Loucy (cell line): ENCODE results near the gene MRPL19.

ENCODE experiments used
- H2AFZ ChIP-seq: fragments of 200-600 bp; sonication (generic); 2 replicates; pipeline ENCODE4 v1.6.0; 2016; ENCODE audit warnings: antibody characterized with exemption, mild to moderate bottlenecking, low read length, moderate library complexity
- H3F3A ChIP-seq: fragments of 200-600 bp; 2 replicates; pipeline ENCODE4 v1.6.0; 2016; ENCODE audit warnings: antibody characterized with exemption, low read depth, mild to moderate bottlenecking
- H3K27me3 ChIP-seq: fragments of 200-600 bp; sonication (generic); 2 replicates; pipeline ENCODE4 v1.6.1; 2014; ENCODE audit warnings: low read length, mild to moderate bottlenecking; ENCODE audit not compliant: insufficient read depth, poor library complexity, severe bottlenecking
- H3K36me3 ChIP-seq: fragments of 200-600 bp; sonication (generic); 2 replicates; pipeline ENCODE4 v1.6.1; 2016; ENCODE audit warnings: low read length; ENCODE audit not compliant: insufficient read depth
- H3K4me1 ChIP-seq: fragments of 200-600 bp; sonication (generic); 2 replicates; pipeline ENCODE4 v1.5.1; 2014; ENCODE audit warnings: low read length, mild to moderate bottlenecking; ENCODE audit not compliant: insufficient read depth, poor library complexity, severe bottlenecking
- H3K4me2 ChIP-seq: fragments of 200-600 bp; sonication (generic); 2 replicates; pipeline ENCODE4 v1.6.0; 2014; ENCODE audit warnings: antibody characterized with exemption, low read length, low read depth, mild to moderate bottlenecking; ENCODE audit not compliant: poor library complexity, severe bottlenecking
- H3K4me3 ChIP-seq: fragments of 200-600 bp; sonication (generic); 2 replicates; pipeline ENCODE4 v1.5.1; 2014; ENCODE audit warnings: low read length, mild to moderate bottlenecking, mixed read lengths; ENCODE audit not compliant: poor library complexity, severe bottlenecking
- H3K79me2 ChIP-seq: fragments of 200-600 bp; sonication (generic); 2 replicates; pipeline ENCODE4 v1.6.1; 2014; ENCODE audit warnings: low read length; ENCODE audit not compliant: insufficient read depth
- H3K9ac ChIP-seq: fragments of 200-600 bp; sonication (generic); 2 replicates; pipeline ENCODE4 v1.6.0; 2014; ENCODE audit warnings: mild to moderate bottlenecking, low read depth, low read length, moderate library complexity; ENCODE audit not compliant: poor library complexity, severe bottlenecking
- H3K9me2 ChIP-seq: fragments of 200-600 bp; sonication (generic); replicated peaks from 2 replicates; pipeline ENCODE4 v1.6.1; 2016; ENCODE audit warnings: low read depth, low read length, mixed read lengths
- H3K9me3 ChIP-seq: fragments of 200-600 bp; sonication (generic); 2 replicates; pipeline ENCODE4 v1.6.1; 2014; ENCODE audit warnings: mild to moderate bottlenecking, antibody characterized with exemption, low read length, low read depth; ENCODE audit not compliant: insufficient read depth
- H4K20me1 ChIP-seq: fragments of 200-600 bp; sonication (generic); 2 replicates; pipeline ENCODE4 v1.6.0; 2014; ENCODE audit warnings: antibody characterized with exemption, low read length, mild to moderate bottlenecking; ENCODE audit not compliant: insufficient read depth, poor library complexity, severe bottlenecking
- EZH2phosphoT487 ChIP-seq: fragments of 200-600 bp; IDR thresholded peaks from 2 replicates; pipeline ENCODE4 v1.6.1; 2018; ENCODE audit warnings: antibody characterized with exemption, mild to moderate bottlenecking, moderate library complexity, borderline replicate concordance
- TF ChIP-seq, protein P1 (sequence below): fragments of 200-600 bp; sonication (generic); conservative IDR thresholded peaks from 2 replicates; pipeline ENCODE4 v1.5.1; 2014; ENCODE audit warnings: mild to moderate bottlenecking, antibody characterized with exemption, low read length

MRPL19 gene

DNA sequence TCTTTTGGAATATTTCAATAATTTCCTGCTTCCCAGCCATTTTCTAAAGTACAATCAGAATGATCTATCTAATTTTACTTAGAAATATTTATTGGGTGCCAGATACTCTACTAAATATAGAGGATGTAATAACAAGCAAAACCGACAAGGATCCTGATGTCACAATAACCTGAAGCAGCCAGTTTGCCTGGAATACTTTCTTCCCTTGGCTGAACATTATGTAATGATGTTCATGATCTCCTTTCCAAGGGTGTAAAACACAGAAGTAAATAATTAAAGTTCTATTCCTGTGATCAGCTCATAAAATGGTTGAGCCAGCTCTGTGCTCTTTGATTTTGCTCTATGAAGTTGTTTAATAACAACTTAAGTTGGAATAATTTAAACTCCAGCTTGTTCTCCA, 2.6 kb upstream of the MRPL19 start:
- Histone ChIP-seq H3K9me2 (no peaks in the 10 kb centered on the region), H3K27me3 (no peaks in the 10 kb centered on the region), H3K4me2 (no peak overlapping the region), H3K9me3 (no peaks in the 10 kb centered on the region), H4K20me1 (peaks cover 14% of the 10 kb centered on the region), H3K4me3 (no peak overlapping the region), H3F3A (no peaks in the 10 kb centered on the region), H3K36me3 (no peaks in the 10 kb centered on the region), H2AFZ (no peak overlapping the region), H3K4me1 (peaks cover 14% of the 10 kb centered on the region), H3K79me2 (peaks cover 24% of the 10 kb centered on the region), H3K9ac (no peak overlapping the region)
- TF ChIP-seq EZH2phosphoT487: no peak
- TF ChIP-seq, protein P1, sequence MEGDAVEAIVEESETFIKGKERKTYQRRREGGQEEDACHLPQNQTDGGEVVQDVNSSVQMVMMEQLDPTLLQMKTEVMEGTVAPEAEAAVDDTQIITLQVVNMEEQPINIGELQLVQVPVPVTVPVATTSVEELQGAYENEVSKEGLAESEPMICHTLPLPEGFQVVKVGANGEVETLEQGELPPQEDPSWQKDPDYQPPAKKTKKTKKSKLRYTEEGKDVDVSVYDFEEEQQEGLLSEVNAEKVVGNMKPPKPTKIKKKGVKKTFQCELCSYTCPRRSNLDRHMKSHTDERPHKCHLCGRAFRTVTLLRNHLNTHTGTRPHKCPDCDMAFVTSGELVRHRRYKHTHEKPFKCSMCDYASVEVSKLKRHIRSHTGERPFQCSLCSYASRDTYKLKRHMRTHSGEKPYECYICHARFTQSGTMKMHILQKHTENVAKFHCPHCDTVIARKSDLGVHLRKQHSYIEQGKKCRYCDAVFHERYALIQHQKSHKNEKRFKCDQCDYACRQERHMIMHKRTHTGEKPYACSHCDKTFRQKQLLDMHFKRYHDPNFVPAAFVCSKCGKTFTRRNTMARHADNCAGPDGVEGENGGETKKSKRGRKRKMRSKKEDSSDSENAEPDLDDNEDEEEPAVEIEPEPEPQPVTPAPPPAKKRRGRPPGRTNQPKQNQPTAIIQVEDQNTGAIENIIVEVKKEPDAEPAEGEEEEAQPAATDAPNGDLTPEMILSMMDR: no peak

DNA sequence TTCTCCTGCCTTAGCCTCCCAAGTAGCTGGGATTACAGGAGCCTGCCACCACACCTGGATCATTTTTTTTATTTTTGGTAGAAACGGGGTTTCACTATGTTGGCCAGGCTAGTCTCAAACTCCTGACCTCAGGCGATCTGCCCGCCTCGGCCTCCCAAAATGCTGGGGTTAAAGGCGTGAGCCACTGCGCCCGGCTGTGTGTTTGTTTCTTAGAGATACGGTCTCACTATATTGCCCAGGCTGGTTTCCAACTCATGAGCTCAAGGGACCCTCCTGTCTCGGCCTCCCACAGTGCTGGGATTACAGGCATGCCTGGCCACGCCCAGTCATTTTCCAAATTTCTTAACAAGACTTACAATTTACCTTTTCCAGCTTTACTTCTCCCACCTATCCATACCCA, 940 bp upstream of the MRPL19 start:
- no peaks in the 10 kb centered on the region for H3K9me2 ChIP-seq
- peak overlapping the region; percentile 100 for H3K4me2 ChIP-seq
- H3K27me3 ChIP-seq: no peaks in the 10 kb centered on the region
- H3F3A ChIP-seq: no peaks in the 10 kb centered on the region
- H3K79me2 ChIP-seq: peaks cover 39% of the 10 kb centered on the region
- H2AFZ ChIP-seq: peak overlapping the region; percentile 99
- peaks cover 21% of the 10 kb centered on the region for H3K4me1 ChIP-seq
- no peaks in the 10 kb centered on the region for H3K9me3 ChIP-seq
- H3K9ac ChIP-seq: no peak overlapping the region
- TF ChIP-seq, protein P1: no peak
- TF ChIP-seq EZH2phosphoT487: no peak
- no peak overlapping the region for H3K4me3 ChIP-seq
- H4K20me1 ChIP-seq: peaks cover 19% of the 10 kb centered on the region
- no peaks in the 10 kb centered on the region for H3K36me3 ChIP-seq

DNA sequence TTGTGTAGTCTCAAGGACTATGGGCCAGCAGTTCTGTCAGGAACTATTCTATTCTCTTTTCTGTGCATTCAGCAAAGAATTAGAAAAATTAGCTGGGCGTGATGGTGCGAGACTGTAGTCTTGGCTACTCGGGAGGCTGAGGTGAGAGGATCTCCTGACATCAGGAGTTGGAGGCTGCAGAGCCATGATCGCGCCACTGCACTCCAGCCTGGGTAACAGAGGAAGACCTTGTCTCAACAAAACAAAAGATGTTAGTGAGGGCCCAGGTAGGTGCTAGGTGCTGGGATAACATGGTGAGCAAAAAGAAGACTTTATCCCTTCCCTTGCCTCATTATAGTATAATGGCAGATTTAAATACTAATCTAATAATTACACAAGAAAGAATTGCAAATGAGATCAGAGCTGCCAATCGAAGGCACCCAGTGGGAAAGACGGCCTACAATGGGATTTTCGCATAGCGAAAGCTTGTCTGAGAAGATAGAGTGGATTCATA, 447 bp upstream of the MRPL19 start:
- Histone ChIP-seq H3K9me2 (no peaks in the 10 kb centered on the region), H3K4me3 (peak overlapping the region; percentile 88), H2AFZ (peak overlapping the region; percentile 99), H3K79me2 (peaks cover 43% of the 10 kb centered on the region), H3K9me3 (no peaks in the 10 kb centered on the region), H3K9ac (peak overlapping the region; percentile 94), H3K27me3 (no peaks in the 10 kb centered on the region), H3K4me1 (peaks cover 22% of the 10 kb centered on the region), H3K4me2 (peak overlapping the region; percentile 100), H3K36me3 (peaks cover 3% of the 10 kb centered on the region; the same call in 1 of the 2 replicates), H3F3A (no peaks in the 10 kb centered on the region), H4K20me1 (peaks cover 19% of the 10 kb centered on the region)
- TF ChIP-seq EZH2phosphoT487: no peak
- TF ChIP-seq, protein P1: no peak
